Right lobe of liver (tissue), 4 donors: ENCODE measurements around the gene HCN4.

Experiments used
- POLR2A ChIP-seq: fragments of 450-650 bp; IDR thresholded peaks from one replicate; pipeline ENCODE4 v1.6.1; 2017; ENCODE audit warnings: antibody characterized with exemption, mild to moderate bottlenecking
- TF ChIP-seq, protein P1 (sequence below), 4 donors: fragments of 200-600 bp in 3 of 4; fragments of 450-650 bp in 1 of 4; IDR thresholded peaks; one replicate each; pipeline versions ENCODE4 v1.5.1 to v1.8.0; 2016 to 2022; ENCODE audit warnings: antibody characterized with exemption in 4 of 4, mild to moderate bottlenecking in 2 of 4
- donor health status: DM: no; HTN: no; CAD: no.
- donor health status: DM: no; HTN: no; CAD: no.
- donor health status: DM: no; HTN: yes; CAD: no.

DNA sequence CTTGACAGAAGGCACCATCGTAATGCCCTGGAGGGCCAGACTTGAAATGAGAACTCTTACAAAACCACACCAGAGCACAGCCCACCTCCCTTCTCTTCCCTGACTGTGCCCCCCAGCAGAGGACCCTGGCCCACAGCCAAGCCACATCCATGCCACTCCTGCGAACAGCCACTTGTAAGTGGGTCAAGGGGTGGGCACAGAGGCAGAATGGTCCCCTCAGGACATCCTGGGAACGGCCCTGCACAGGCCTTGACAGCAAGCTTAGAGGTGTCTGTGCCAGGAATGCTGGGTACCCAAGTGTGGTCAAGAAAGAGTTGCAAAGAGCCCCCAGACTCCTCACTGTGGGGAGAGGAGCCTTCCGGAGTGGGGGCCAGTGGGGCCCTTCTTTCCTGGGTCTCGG is 33.3 kb downstream of the HCN4 start:
- TF ChIP-seq, protein P1, sequence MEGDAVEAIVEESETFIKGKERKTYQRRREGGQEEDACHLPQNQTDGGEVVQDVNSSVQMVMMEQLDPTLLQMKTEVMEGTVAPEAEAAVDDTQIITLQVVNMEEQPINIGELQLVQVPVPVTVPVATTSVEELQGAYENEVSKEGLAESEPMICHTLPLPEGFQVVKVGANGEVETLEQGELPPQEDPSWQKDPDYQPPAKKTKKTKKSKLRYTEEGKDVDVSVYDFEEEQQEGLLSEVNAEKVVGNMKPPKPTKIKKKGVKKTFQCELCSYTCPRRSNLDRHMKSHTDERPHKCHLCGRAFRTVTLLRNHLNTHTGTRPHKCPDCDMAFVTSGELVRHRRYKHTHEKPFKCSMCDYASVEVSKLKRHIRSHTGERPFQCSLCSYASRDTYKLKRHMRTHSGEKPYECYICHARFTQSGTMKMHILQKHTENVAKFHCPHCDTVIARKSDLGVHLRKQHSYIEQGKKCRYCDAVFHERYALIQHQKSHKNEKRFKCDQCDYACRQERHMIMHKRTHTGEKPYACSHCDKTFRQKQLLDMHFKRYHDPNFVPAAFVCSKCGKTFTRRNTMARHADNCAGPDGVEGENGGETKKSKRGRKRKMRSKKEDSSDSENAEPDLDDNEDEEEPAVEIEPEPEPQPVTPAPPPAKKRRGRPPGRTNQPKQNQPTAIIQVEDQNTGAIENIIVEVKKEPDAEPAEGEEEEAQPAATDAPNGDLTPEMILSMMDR (IDR thresholded peaks at IDR 0.05), result no peak
- no peak for TF ChIP-seq POLR2A
